IMR-90 (cell line): ENCODE data around the gene ADGRB3. TPM values are rescaled to one million over a fixed set of nuclear protein-coding genes. Genes with fewer than 3 reads are reported as not detected.

Source experiments
- ATAC-seq: fragments of 200-7000 bp; cut with Tn5 transposase; 2 replicates; pipeline ENCODE4 v1.9.1; 2020; ENCODE audit warnings: low read depth, mild to moderate bottlenecking, moderate library complexity
- BruUV-seq: library from RNA; stranded (reverse); fragments of 400-500 nt; replicated peaks from 2 replicates; lab custom pipeline; 2021; lab: Mats Ljungman, UMichigan
- CTCF ChIA-PET: fragments of 300-600 bp; formaldehyde crosslinking; extraction: SDS; loops from one replicate; lab custom pipeline; 2021; ENCODE audit warnings: antibody characterized with exemption; lab: Yijun Ruan, JAX
- POLR2A ChIA-PET: fragments of 300-600 bp; sonication (Branson Sonifier 250); formaldehyde crosslinking; loops from one replicate; lab custom pipeline; 2022; ENCODE audit warnings: antibody characterized with exemption; ENCODE audit not compliant: unreplicated experiment; lab: Charles Lee
- DNase-seq: peaks from one replicate; pipeline ENCODE4 v3.0.0; 2013
- H2AFZ ChIP-seq: replicated peaks from 2 replicates; pipeline ENCODE3; 2013; ENCODE audit warnings: low read length, mild to moderate bottlenecking; ENCODE audit not compliant: poor library complexity
- H2AK5ac ChIP-seq: 2 replicates; pipeline ENCODE4 v1.6.1; 2013; ENCODE audit warnings: low read depth, low read length, inconsistent platforms
- H2AK9ac ChIP-seq: replicated peaks from 2 replicates; pipeline ENCODE3; 2013; ENCODE audit warnings: mild to moderate bottlenecking, low read depth, low read length, moderate library complexity; ENCODE audit not compliant: poor library complexity
- H2BK120ac ChIP-seq: 2 replicates; pipeline ENCODE4 v1.6.1; 2013; ENCODE audit warnings: low read depth, low read length, inconsistent platforms
- H2BK15ac ChIP-seq: 3 replicates; pipeline ENCODE4 v1.6.1; 2013; ENCODE audit warnings: low read depth, low read length, inconsistent platforms
- H2BK20ac ChIP-seq: 2 replicates; pipeline ENCODE4 v1.6.1; 2013; ENCODE audit warnings: low read depth, mild to moderate bottlenecking, inconsistent platforms, low read length, moderate library complexity
- H2BK5ac ChIP-seq: 2 replicates; pipeline ENCODE4 v1.6.1; 2013; ENCODE audit warnings: mild to moderate bottlenecking, low read depth, low read length, inconsistent platforms; ENCODE audit not compliant: poor library complexity, severe bottlenecking
- H3K14ac ChIP-seq: replicated peaks from 2 replicates; pipeline ENCODE4 v1.6.1; 2013; ENCODE audit warnings: low read depth, low read length, inconsistent platforms
- H3K18ac ChIP-seq: 2 replicates; pipeline ENCODE4 v1.6.1; 2013; ENCODE audit warnings: low read depth, low read length, control low read depth
- H3K23ac ChIP-seq: 2 replicates; pipeline ENCODE4 v1.6.1; 2013; ENCODE audit warnings: low read depth, low read length, inconsistent platforms
- H3K27ac ChIP-seq: 2 replicates; pipeline ENCODE4 v1.5.1; 2013; ENCODE audit warnings: mild to moderate bottlenecking, control low read depth, low read length; ENCODE audit not compliant: insufficient read depth
- H3K27me3 ChIP-seq: 2 replicates; pipeline ENCODE4 v1.6.1; 2013; ENCODE audit warnings: low read length; ENCODE audit not compliant: control insufficient read depth, insufficient read depth
- H3K36me3 ChIP-seq: 2 replicates; pipeline ENCODE4 v1.6.1; 2013; ENCODE audit warnings: low read length, mixed read lengths; ENCODE audit not compliant: control insufficient read depth, insufficient read depth
- H3K4ac ChIP-seq: 2 replicates; pipeline ENCODE4 v1.6.1; 2013; ENCODE audit warnings: low read depth, low read length, inconsistent platforms
- H3K4me1 ChIP-seq: 2 replicates; pipeline ENCODE4 v1.6.1; 2013; ENCODE audit warnings: low read length, mixed read lengths; ENCODE audit not compliant: control insufficient read depth, insufficient read depth
- H3K4me2 ChIP-seq: 2 replicates; pipeline ENCODE4 v1.6.1; 2013; ENCODE audit warnings: low read depth, mild to moderate bottlenecking, control low read depth, low read length, moderate library complexity
- H3K4me3 ChIP-seq: 2 replicates; pipeline ENCODE4 v1.5.1; 2013; ENCODE audit warnings: low read depth, mild to moderate bottlenecking, control low read depth, low read length, moderate library complexity; ENCODE audit not compliant: insufficient read depth
- H3K56ac ChIP-seq: 2 replicates; pipeline ENCODE4 v1.6.1; 2013; ENCODE audit warnings: low read length, inconsistent platforms; ENCODE audit not compliant: insufficient read depth; ENCODE audit errors: extremely low read depth
- H3K79me1 ChIP-seq, 2 experiments: 2 replicates each; pipeline ENCODE4 v1.6.1; 2013; ENCODE audit warnings: low read length in 2 of 2, inconsistent platforms in 1 of 2, low read depth in 1 of 2
- H3K9ac ChIP-seq: 2 replicates; pipeline ENCODE4 v1.6.1; 2013; ENCODE audit warnings: low read depth, low read length, control low read depth
- H3K9me1 ChIP-seq: 2 replicates; pipeline ENCODE4 v1.6.1; 2013; ENCODE audit warnings: low read length, inconsistent platforms; ENCODE audit not compliant: insufficient read depth
- H3K9me3 ChIP-seq: 2 replicates; pipeline ENCODE4 v1.6.1; 2013; ENCODE audit warnings: low read length; ENCODE audit not compliant: control insufficient read depth, insufficient read depth
- H4K20me1 ChIP-seq: 2 replicates; pipeline ENCODE4 v1.6.1; 2013; ENCODE audit warnings: low read length, inconsistent platforms; ENCODE audit not compliant: insufficient read depth
- H4K5ac ChIP-seq: 2 replicates; pipeline ENCODE4 v1.6.1; 2013; ENCODE audit warnings: mild to moderate bottlenecking, low read depth, low read length, control low read depth
- H4K8ac ChIP-seq, 2 experiments: 2 replicates each; pipeline ENCODE4 v1.6.1; 2013; ENCODE audit warnings: low read depth in 2 of 2, low read length in 2 of 2, control low read depth in 1 of 2, inconsistent platforms in 1 of 2
- H4K91ac ChIP-seq: 2 replicates; pipeline ENCODE4 v1.6.1; 2013; ENCODE audit warnings: low read depth, low read length, inconsistent platforms; ENCODE audit not compliant: insufficient read depth
- BHLHE40 ChIP-seq: fragments of 150-350 bp; IDR thresholded peaks from 2 replicates; pipeline ENCODE4 v1.6.1; 2016; ENCODE audit warnings: mild to moderate bottlenecking, low read depth, low read length
- FOS ChIP-seq: fragments of 150-350 bp; IDR thresholded peaks from 2 replicates; pipeline ENCODE4 v1.6.1; 2016; ENCODE audit warnings: low read depth, low read length
- NFE2L2 ChIP-seq: fragments of 150-350 bp; IDR thresholded peaks from 2 replicates; pipeline ENCODE4 v1.6.1; 2016; ENCODE audit warnings: low read depth, mild to moderate bottlenecking, low read length
- RFX5 ChIP-seq: IDR thresholded peaks from 2 replicates; pipeline ENCODE4 v1.8.0; 2012; ENCODE audit warnings: low read depth, mild to moderate bottlenecking, low read length, moderate library complexity
- WGBS, 2 experiments: methylation state at CpG; one replicate each; pipeline versions ENCODE4 v1.1.5 to v1.1.7; 2013; ENCODE audit warnings: missing lambda C conversion rate in 2 of 2; ENCODE audit not compliant: insufficient read length in 1 of 2; ENCODE audit errors: extremely low coverage in 2 of 2; 5-methylcytosine and 5-hydroxymethylcytosine counted together
- dilution Hi-C: fragments of 300-500 bp; cut with HindIII; formaldehyde crosslinking; loops from one replicate; pipeline ENCODE4 v1.14.3; 2018; ENCODE audit warnings: low sequenced_read_pairs; ENCODE audit not compliant: unreplicated experiment
- in situ Hi-C: fragments of 300-500 bp; cut with MboI; formaldehyde crosslinking; loops from 3 replicates; pipeline ENCODE4 v1.14.3; 2019; ENCODE audit warnings: low sequenced_read_pairs, inconsistent platforms, mixed read lengths
- intact Hi-C: fragments of 100-400 bp; cut with micrococcal nuclease; formaldehyde crosslinking; loops from 2 replicates; pipeline ENCODE4 v1.10.0; 2022
- polyA plus RNA-seq, 3 experiments: library from polyadenylated mRNA; depleted of rRNA; stranded (reverse); fragments of >200 nt; gene quantifications; 2 replicates each; pipeline ENCODE4 v1.2.3, GENCODE V29; 2012; ENCODE audit warnings: low replicate concordance in 1 of 3
- total RNA-seq: library from RNA; depleted of rRNA; stranded (reverse); fragments of >200 nt; gene quantifications from 2 replicates; pipeline ENCODE4 v1.2.3, GENCODE V29; 2012

ADGRB3 gene
- total and polyA plus RNA-seq, 2 of the 4 experiments (the other 2 are of a cell fraction): not detected

- Histone ChIP-seq H3K4ac (no peak overlapping the region), H3K4me2 (no peak overlapping the region), H3K14ac (no peak overlapping the region), H2BK120ac (no peak overlapping the region), H3K56ac (no peak overlapping the region), H3K27me3 (no peaks in the 10 kb centered on the region), H2AK5ac (no peak overlapping the region), H3K18ac (no peak overlapping the region), H3K36me3 (no peaks in the 10 kb centered on the region), H2BK5ac (no peak overlapping the region), H2BK15ac (no peak overlapping the region), H4K91ac (no peak overlapping the region), H2BK20ac (no peak overlapping the region), H3K27ac (no peak overlapping the region), H3K4me3 (no peak overlapping the region), H3K4me1 (no peaks in the 10 kb centered on the region), H4K8ac (no peak overlapping the region), H2AFZ (no peak overlapping the region), H3K79me1 (no peaks in the 10 kb centered on the region), H2AK9ac (no peak overlapping the region), H3K9me1 (no peaks in the 10 kb centered on the region), H3K23ac (no peak overlapping the region), H4K20me1 (no peaks in the 10 kb centered on the region), H3K9ac (no peak overlapping the region), H4K5ac (no peak overlapping the region), H3K9me3 (no peaks in the 10 kb centered on the region)
- dilution Hi-C loops (no loop called here), intact Hi-C loops (no loop called here), in situ Hi-C loops (no loop called here)
- WGBS, 2 experiments: no CpG with 5 or more reads among the region's 1 CpG
- DNase-seq (no peak), ATAC-seq (no peak)
- TF ChIP-seq RFX5: no peak
- TF ChIP-seq BHLHE40: no peak
- TF ChIP-seq FOS: no peak
- TF ChIP-seq NFE2L2: no peak
- no TSS peak for BruUV-seq
- ChIA-PET POLR2A (no interaction called here), CTCF (no interaction called here)
These were observed 111.3 kb downstream of the ADGRB3 start for GRCh38 chr6:68746376-68746775.
